ELF-1 (cell line): ENCODE results near the gene P2RX4.
"Not testable (repeated sequence)": the region's sequence is repeated elsewhere in the genome, so short reads cannot be mapped to it uniquely, and the experiment has no call there.

ENCODE experiments used
- DNase-seq: peaks from one replicate; pipeline ENCODE4 v3.0.0-alpha.2; 2016; ENCODE audit warnings: low read depth, low spot score

The P2RX4 gene

DNA sequence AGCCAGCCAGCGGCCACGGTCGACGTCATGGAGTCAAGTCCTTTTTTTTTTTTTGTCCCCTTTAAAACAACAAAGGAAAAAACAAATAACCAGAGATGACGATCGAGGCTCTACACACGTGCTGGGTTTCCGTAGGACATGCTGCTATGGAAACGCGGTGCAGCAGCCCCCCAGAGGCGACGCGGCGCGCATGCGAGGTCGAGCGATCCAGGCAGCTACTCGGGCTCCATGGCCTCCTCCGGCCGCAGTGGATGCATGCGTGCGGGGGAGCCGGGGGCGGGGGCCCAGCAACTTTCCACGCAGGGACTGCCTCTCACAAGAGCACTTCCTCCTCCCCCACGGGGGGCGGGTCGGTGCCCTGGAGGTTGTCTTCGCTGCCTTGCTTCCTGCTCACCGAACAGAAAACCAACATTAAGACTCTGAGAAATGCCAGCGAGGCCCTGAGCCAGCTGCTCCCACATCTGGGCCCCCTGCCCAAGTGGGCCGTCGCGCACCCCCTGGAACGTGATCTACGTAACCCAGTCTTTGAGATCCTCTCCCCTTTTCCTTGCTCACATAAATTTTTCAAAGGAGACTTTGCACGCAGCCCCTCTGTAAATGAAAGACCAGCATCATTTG, 30.7 kb downstream of the P2RX4 start:
- DNase-seq = peak; percentile 40

DNA sequence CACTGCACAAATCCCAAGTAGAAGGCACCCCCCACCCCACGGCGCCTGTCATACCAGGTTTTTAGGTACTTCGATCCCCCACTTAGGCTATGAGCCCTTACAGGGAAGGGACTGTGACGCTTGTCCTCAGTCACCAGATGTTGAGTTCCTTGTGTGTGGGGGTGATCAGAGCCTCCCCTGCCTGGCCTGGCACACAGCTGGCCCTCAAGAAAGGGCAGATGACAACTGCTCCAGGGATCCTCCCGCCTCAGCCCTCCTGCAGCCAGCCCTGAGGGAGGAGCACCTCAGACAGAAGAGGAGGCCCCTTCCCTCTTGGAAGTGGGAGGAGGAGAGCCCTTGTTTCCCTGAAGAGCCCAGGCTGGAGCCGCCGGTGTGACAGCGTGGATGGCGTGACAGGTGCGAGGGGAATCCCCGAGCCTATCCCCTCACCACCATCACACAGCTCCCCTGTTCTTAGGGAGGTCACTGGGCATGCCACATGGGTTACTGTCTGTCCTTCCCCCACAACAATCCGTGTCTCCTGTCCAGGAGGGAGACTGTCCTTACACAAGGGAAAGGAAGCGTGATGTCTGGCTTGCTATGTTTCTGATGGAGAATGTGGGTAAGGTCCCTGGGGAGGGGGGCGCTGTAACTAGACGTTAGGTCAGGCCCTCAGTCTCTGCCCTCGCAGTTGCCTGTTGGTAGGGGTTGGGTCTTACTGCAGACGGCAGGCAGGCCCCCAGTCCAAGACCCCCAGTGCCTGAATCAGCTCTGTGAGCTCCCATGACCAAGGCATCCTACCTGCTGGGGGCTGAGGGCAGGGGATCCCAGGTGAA, 31.4 kb downstream of the P2RX4 start:
- no peak for DNase-seq

DNA sequence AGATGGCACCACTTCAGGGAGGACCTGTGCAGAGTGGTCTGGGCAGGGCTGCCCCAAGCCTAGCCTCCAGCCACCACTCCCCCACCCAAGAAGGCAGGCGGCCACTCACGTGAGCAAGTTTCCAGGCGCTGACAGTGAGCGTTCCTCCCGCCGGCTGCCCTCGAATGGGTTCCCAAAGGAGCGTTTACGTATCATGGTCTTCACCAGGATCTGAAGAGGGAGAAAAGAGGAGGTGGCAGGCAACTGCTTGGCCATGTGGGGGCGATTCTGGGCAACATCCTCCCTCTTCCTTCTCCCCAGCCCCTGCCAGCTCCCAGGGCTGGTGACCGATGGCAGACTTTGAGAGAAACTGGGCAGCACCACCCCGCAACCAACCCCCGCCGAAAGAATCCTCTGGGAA, 35.1 kb downstream of the P2RX4 start:
- DNase-seq = no peak

DNA sequence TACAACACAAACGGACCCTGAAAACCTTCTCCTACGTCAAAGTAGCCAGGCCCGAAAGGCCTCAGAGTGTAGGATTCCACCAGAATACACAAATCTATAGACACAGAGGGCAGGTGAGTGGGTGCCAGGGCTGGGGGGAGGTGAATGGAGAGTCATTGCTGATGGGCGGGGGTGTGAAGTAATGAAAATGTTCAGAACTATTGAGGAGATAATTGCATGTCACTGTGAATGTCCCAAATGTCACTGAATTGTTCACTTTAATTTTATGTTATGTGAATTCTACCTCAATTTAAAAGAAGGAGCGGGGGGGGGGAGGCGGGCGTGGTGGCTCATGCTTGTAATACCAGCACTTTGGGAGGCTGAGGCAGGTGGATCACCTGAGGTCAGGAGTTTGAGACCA, 36.0 kb downstream of the P2RX4 start:
- DNase-seq = no peak

DNA sequence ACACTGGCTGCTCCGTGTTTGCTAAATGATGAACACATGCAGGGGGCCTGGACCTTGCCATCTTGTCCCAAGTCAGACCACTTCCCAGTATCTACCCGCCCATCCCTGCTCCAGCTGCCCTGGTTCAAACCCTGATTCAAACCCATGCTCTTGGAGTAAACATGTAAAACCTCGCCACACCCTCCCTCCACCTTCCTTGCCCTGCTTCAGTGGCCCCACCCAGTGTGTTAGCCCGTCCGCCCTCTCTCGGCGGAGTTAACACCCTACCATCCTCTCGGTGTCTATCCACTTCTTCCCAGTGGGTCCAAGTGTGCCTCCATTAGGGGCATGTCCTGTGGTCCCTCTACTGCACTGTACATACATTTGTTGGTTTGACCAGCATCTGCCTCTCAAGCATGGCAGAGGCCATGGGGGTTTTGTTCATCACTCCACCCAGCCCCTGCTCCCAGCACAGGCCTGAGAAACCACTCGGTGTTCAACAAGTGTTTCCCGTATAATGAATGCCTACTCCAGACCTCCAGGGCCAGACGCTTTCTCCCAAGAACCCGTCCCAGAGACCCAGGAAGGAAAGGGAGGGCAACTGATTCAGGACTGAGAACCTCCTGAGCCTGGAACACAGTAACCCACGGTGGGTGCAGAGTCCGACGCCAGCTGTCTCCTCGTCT, 37.1 kb downstream of the P2RX4 start:
- DNase-seq = no peak

DNA sequence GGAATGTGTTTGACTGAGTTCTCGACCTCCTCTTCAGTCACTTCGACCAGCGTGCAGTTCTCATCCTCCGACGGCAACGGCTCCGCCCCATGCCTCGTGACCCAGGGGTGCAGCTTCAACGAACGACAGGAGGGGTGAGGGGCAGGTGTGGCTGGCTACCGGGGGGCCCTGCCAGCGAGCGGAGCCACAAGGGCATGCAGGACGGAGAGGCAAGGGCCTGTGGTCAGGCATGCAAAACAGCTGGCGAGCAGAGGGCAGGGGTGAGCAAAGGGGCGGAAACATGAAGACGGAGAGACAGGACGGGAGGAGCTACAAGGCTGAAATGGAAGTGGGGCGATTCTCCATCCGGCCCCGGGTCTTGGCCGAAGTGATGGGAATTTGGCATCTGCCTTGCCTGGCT, 38.7 kb downstream of the P2RX4 start:
- no peak for DNase-seq

DNA sequence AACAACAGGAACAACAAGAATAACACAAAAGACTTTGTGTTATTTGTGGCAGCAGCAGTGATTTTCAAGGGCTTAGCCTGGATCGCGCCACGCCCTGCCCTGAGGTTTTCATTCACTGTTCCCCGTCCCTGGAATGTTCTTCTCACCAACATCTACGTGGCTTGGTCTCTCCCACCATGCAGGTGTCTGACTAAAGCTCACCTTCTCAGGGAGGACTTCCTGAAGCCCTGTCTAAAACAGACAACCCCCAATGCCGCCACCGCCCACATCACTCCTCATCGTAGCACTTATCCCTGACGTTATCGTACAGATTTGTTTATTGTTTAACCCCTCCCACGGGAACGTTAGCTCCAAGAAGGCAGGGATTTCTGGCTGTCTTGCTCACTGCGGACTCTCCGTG, 40.4 kb downstream of the P2RX4 start:
- peak; percentile 23 for DNase-seq

DNA sequence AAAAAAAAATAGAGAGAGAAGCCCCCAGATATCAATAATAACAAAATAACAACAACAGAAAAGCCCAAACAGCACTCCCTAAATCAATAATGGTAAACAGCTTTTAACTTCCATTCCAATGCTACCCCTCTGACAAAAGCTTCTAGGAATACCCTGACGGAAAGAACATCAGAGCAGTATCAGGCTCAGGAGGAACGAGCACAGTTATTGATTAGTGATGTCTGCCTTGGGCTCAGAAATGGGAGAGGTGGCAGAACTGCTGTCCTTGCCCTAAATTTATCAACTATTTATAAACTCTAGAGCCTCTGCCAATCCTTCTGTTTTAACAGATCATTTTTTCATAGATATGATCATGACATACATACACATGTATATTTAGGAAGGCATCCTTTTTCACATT, 41.9 kb downstream of the P2RX4 start:
- DNase-seq = no peak

DNA sequence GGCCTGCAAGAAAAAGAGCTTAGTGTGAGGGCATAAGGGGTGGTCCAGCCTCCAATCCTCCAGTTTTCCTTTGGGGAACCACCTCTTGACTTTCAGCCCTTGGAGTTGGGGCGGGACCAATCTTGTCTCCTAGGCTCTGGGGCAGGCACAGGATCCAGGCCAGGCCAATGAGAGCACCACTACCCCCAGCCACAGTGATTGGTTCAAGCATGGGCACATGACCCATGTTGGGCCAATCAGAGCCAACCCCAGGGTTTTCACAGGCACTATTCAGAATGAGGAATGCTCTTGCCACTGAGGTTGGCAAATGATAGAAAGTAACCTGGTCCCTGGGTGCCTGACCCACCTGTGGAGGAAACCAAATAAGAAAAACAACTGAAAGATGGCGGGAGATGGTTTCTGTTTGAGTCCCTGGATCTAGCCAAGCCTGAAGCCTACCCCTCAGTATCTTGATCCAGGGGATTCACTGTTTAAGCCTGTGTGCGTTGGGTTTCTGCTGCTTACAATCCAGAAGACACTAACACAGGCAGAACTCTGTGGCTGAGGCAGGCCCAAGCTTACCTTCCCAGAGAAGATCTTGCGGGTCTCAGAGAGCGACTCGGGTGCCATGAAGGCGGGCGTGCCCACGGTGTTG, 42.9 kb downstream of the P2RX4 start:
- no peak for DNase-seq

DNA sequence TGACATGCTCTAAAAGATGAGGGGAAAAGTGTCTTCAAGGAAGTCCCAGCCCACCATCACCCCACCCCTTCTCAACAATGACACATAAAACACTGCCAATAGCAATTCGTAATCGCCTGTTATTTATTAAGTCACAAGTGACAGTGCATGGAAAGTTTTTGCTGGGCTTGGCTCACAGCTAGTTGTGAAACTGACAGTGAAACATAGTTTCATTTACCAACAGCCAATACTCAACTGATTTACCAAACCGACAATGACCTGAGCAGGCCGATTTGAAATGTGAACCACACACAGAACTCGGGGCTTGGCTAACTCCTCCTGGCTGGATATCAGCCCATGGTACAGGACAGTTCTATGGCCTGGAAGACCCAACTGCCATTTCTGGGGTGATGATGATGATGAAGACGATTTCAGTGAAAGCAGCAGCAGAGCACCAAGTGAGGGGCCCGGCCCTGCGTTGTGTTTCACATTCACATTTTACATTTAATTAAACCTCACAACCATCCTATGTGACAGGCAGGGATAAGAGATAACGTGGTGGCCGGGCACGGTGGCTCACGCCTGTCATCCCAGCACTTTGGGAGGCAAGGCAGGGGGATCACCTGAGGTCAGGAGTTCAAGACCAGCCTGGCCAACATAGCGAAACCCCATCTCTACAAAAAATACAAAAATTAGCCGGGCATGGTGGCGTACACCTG, 43.9 kb downstream of the P2RX4 start:
- DNase-seq = no peak

DNA sequence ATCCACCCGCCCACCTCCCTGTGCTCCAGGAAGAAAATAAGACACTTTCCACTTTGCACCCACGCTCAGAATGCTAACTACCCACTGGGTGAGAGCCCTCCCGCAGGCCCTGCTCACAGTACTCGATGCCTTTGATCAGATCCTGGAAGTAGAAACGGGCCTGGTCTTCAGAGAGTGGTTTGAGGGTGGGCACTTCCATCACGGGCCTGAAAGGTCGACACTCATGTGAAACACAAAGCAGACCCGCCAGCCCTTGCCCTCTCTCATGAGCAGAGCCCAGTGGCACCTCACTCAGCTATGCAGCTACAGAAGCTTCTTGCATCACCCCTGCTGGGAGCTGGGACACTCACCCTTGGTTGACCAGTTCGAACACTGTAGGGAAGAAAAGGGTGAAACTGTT, 45.5 kb downstream of the P2RX4 start:
- peak; percentile 29 for DNase-seq

DNA sequence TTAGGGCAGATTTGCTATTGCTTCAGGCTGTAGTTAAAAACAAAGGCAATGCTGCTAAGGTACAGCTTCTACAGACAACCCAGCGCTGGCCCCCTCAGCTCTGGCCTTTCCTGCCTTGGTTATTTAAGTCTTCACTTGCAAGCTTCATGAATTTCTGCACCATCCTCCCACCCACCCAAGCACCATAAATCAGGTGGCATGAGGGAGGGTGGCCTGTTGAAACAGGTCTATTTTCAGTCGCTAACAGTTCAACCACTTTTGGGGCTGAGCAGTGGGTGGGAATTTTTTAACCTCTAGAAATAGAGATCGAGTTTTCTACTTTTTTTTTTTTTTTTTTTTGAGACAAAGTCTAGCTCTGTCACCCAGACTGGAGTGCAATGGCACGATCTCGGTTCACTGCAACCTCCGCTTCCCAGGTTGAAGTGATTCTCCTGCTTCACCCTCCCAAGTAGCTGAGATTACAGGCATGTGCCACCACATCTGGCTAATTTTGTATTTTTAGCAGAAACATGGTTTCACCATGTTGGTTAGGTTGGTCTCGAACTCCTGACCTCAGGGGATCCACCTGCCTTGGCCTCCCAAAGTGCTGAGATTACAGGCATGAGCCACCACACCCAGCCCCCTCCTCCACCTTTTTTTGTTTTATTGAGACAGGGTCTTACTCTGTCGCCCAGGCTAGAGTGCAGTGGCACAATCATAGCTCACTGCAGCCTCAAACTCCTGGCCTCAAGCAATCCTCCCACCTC, 47.9 kb downstream of the P2RX4 start:
- DNase-seq = not testable (repeated sequence)

DNA sequence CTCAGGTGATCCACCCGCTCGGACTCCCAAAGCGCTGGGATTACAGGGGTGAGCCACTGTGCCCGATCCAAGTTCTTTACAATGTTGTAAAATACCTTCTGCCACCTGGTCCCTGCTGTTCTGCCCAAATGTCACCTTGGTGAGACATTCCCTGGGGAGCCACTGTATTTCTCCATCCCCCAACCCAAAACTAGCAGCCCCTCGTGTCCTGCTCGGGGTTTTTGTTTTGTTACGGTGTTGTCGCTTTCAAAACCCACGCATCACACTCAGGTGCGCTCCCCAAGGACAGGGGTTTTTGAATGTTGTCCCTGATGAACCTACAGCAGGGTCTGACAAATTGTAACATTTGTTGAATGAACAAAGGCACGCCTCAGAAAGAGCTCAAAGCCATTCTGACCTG, 49.1 kb downstream of the P2RX4 start:
- no peak for DNase-seq

DNA sequence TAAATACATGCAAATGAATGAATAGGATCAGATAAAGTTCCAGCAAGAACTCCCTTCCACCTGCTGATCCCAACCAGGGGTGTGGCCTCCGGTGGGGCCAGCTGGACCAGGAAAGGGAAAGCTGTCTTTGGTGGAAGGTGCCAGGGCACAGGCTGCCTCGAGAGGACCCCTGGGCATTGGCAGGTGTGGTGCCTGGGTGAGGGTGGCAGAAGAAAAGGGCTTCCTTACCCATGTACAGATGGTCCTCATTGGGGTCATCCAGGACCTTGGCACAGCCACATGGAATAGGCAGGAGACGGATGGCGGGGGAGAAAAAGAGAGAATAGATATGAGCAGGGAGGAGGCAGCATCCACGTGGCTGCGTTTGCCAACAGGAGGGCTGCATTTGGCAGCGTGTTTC, 50.2 kb downstream of the P2RX4 start:
- DNase-seq = no peak

DNA sequence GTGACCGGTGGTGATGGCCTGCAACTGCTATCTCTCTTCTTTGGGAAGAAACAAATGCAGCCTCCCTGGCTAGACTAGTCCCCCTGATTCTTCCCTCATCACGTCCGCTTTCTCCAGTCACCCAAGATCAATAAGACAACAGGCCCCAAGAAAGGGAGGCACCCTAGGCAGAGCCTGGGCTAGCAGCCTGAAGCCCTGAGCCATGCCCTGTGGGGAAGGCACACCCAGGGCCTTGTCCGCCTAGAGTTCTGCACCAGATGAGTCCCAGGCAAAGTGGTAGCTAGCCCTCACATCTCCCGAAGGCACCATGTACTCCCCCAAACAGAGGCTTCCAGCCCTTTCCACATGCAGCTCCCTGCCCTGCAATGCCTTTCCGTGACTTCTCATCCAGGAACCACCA, 51.5 kb downstream of the P2RX4 start:
- DNase-seq = no peak

DNA sequence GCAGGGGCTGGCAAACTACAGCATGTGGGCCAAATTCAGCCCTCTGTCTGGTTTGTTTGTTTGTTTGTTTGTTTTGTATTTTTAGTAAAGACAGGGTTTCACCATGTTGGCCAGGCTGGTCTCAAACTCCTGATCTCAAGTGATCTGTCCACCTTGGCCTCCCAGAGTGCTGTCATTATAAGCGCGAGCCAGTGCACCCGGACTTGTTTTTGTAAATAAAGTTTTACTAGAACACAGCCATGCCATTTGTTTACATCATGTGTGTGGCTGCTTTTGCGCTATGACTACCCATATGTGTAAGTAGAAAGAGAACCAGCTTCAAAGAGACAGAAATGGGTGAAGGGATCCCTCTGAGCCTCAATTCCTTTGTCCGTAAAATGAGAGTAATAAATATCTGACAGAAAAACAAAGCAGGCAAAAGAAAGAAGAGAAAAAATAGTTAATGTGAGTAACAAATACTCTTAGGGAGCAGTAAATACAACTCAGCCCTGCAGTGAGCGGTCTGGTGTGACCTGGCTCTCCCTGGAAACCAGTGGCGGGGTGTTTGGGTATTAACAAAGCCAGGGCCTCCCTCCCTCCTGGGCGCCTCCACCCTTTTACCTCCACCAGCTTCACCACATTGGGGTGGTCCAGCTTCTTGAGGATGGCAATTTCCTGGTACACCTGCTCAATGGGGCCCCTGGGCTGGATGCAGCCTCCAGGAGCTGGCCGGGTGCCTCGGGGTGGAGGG, 53.4 kb downstream of the P2RX4 start:
- DNase-seq = no peak

DNA sequence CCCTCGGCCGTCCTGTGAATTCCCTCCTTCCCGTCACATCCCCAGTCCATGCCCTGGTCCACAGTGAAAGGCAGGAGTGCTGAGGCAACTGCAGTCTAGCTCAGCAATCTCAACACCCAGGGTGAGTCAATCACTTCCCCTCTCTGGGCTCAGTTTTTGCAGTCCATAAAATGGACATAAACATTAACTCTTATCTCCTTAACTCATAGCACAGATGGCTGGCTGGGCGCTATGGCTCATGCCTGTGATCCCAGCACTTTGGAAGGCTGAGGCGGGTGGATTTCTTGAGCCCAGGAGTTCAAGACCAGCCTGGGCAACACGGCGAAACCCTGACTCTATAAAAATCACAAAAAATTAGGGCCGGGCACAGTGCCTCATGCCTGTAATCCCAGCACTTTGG, 54.2 kb downstream of the P2RX4 start:
- DNase-seq = no peak

DNA sequence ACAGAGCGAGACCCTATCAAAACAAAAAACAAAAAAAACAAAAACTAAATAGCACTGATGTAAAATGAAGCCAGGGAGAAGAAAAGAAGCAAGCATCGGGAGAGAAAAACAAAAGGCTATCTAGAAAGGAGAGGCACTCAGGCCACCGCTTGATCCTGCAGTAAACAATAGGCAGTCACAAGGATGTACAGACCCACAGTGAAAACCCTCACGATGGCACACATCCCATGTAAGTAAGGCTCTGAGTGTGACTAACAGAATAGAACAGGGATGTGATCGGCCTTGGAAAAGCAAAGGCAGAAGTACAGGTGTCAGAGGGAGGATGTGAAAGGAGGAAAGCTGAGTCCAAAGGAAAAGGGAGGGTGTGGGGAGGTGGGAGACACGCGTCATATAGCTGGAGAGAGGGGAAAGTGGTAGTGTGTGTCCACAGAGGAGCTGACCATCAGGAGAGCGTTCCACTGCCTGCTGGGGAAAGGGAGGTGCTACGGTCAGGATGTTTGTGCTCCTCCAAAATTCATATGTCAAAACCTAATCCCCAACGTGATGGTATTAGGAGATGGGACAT, 55.1 kb downstream of the P2RX4 start:
- DNase-seq = no peak

DNA sequence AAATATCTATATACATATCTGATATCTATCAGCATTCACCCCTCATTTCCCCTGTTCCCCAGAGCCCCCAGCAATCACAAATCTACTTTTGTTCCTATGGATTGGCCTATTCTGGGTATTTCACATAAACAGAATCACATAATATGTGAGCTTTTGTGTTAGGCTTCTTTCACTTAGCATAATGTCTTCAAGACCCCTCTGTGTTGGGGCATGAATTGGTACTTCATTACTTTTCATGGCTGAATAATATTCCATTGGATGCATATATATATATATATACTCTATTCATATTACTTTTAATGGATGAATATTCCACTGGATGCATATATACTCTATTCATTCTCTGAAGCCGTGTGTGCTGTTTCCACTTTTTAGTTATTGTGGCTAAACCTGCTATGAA, 57.9 kb downstream of the P2RX4 start:
- DNase-seq = no peak

DNA sequence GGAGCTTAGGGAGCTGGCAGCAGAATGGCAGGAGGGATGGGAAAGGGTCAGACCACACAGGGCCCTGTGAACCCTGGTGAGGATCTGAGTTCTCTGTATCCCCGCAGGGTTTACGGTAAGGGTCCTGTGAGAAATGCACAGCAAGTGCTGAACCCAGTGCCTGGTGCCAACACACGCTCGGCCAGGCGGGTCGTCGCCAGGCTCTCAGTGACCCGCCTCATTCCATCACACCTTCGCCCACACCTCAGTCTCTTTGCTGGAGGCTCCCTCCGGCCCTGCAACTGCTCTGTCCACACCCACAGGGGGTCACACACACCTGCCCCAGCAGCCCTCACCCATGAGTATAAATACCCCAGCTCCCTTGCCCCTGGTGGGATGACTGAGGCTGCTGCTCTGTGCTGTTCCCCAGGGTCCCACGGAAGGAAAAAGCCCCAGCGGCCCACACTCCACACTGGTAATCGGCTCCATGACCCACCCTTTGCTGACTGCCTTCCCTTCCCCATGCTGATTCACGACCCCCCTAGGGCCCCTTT, 63.5 kb downstream of the P2RX4 start:
- DNase-seq = no peak
